Measurements from ENCODE around the gene MTERF1.

The MTERF1 gene

GRCh38 chr7:91915401-91916050, 35.0 kb upstream of the MTERF1 start:
- H3K4me3 ChIP-seq (ENCODE audit: low read depth, low read length), result no peak overlapping the region
- TF ChIP-seq, protein P1, sequence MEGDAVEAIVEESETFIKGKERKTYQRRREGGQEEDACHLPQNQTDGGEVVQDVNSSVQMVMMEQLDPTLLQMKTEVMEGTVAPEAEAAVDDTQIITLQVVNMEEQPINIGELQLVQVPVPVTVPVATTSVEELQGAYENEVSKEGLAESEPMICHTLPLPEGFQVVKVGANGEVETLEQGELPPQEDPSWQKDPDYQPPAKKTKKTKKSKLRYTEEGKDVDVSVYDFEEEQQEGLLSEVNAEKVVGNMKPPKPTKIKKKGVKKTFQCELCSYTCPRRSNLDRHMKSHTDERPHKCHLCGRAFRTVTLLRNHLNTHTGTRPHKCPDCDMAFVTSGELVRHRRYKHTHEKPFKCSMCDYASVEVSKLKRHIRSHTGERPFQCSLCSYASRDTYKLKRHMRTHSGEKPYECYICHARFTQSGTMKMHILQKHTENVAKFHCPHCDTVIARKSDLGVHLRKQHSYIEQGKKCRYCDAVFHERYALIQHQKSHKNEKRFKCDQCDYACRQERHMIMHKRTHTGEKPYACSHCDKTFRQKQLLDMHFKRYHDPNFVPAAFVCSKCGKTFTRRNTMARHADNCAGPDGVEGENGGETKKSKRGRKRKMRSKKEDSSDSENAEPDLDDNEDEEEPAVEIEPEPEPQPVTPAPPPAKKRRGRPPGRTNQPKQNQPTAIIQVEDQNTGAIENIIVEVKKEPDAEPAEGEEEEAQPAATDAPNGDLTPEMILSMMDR (IDR thresholded peaks at IDR 0.05; ENCODE audit: control insufficient read depth, extremely low read depth, insufficient read depth), result no peak
- DNase-seq (ENCODE audit: low read depth), result no peak

- H3K4me3 ChIP-seq (ENCODE audit: low read depth, low read length), result no peak overlapping the region
- TF ChIP-seq, protein P1 (IDR thresholded peaks at IDR 0.05; ENCODE audit: control insufficient read depth, extremely low read depth, insufficient read depth), result no peak
- no peak for DNase-seq (ENCODE audit: low read depth)
Measured at GRCh38 chr7:91913612-91914011, 33.1 kb upstream of the MTERF1 start.

- DNase-seq (ENCODE audit: low read depth), result no peak
- TF ChIP-seq, protein P1 (IDR thresholded peaks at IDR 0.05; ENCODE audit: control insufficient read depth, extremely low read depth, insufficient read depth), result no peak
- H3K4me3 ChIP-seq (ENCODE audit: low read depth, low read length), result no peak overlapping the region
Measured at GRCh38 chr7:91912494-91912893, 32.0 kb upstream of the MTERF1 start.

- H3K4me3 ChIP-seq (ENCODE audit: low read depth, low read length), result no peak overlapping the region
- no peak for DNase-seq (ENCODE audit: low read depth)
- TF ChIP-seq, protein P1 (IDR thresholded peaks at IDR 0.05; ENCODE audit: control insufficient read depth, extremely low read depth, insufficient read depth), result no peak
Measured at GRCh38 chr7:91911121-91911520, 30.6 kb upstream of the MTERF1 start.

DNA sequence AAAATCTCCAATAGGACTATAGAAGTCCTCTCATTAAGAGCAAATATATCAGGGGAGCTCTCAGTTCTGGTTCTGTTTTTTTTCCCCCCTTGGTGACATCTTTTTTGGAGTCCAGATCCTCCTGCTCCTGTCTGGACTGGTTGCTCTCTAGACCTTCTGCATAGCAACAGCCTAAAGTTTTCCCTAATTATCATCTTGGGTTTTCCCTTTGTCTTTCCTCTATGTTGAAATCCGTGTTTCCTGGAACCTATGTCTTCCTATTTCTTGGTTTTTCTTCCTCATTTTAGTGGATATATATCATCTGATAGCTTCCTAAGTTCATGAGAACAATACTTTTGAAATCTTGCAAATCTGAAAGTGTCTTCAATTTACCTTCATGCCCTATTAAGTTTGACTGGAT, 29.7 kb upstream of the MTERF1 start:
- TF ChIP-seq, protein P1 (IDR thresholded peaks at IDR 0.05; ENCODE audit: control insufficient read depth, extremely low read depth, insufficient read depth), result no peak
- DNase-seq (ENCODE audit: low read depth), result no peak
- no peak overlapping the region for H3K4me3 ChIP-seq (ENCODE audit: low read depth, low read length)

GRCh38 chr7:91899563-91899962, 19.1 kb upstream of the MTERF1 start:
- DNase-seq (ENCODE audit: low read depth), result no peak
- no peak overlapping the region for H3K4me3 ChIP-seq (ENCODE audit: low read depth, low read length)
- TF ChIP-seq, protein P1 (IDR thresholded peaks at IDR 0.05; ENCODE audit: control insufficient read depth, extremely low read depth, insufficient read depth), result no peak

Data from LNCaP clone FGC (cell line).